Measurements from ENCODE around the gene ZFHX3.

ZFHX3 gene

DNA sequence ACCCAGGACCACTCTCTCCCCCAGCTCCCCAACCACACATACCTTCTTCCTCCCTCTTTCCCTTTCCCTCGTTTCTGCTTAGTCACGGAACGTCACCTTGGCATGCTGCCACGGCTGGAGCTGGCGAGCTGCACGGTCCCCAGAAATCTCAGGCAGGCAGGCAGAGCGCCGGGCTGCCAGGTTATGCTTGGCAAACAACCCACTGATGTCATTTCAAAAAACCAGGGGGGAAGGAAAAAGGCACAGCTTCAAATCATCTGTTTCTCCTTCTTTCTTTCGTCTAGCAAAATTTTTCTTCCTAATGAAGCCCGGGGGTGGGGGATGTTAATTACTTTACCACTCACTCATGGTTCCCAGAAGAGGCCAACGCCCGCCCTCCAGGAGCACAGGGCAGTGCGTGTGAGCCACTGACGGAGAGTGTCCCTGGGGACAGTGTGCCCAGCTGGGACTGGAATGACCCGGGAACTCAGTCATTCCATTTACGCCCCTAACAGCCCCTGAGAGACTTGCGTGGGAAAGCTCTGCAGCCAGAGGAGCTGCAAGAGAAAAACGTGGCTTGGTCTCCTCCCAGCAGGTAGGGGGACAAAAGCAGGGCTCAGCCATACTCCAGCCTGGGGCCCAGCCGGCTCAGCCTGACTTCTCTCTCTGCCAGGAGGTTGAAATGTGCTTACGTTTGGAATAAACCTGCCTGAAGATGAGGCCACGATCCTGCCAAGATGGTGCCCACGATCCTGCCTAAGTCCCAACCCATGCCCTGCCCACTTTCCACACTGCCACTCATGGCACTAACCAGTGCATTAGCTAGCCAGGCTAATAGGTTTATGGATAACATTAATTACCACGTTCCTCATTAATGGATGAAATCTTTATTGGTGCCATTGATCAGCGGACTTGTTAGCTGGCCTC lies 198.9 kb downstream of the ZFHX3 start:
- no peaks in the 10 kb centered on the region for H3K27me3 ChIP-seq (ENCODE audit: insufficient read depth, low read depth)
- no peak overlapping the region for H3K9ac ChIP-seq
- no peak overlapping the region for H3K27ac ChIP-seq
- no peak overlapping the region for H3K4me3 ChIP-seq (IDR thresholded peaks at IDR 0.05; ENCODE audit: insufficient read depth, low read depth, low read length)
- H4K20me1 ChIP-seq (ENCODE audit: insufficient read depth) = no peaks in the 10 kb centered on the region
- TF ChIP-seq, protein P1, sequence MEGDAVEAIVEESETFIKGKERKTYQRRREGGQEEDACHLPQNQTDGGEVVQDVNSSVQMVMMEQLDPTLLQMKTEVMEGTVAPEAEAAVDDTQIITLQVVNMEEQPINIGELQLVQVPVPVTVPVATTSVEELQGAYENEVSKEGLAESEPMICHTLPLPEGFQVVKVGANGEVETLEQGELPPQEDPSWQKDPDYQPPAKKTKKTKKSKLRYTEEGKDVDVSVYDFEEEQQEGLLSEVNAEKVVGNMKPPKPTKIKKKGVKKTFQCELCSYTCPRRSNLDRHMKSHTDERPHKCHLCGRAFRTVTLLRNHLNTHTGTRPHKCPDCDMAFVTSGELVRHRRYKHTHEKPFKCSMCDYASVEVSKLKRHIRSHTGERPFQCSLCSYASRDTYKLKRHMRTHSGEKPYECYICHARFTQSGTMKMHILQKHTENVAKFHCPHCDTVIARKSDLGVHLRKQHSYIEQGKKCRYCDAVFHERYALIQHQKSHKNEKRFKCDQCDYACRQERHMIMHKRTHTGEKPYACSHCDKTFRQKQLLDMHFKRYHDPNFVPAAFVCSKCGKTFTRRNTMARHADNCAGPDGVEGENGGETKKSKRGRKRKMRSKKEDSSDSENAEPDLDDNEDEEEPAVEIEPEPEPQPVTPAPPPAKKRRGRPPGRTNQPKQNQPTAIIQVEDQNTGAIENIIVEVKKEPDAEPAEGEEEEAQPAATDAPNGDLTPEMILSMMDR (conservative IDR thresholded peaks at IDR 0.05; ENCODE audit: low read depth, low read length) = no peak
- H2AFZ ChIP-seq (ENCODE audit: low read depth) = no peak overlapping the region
- H3K79me2 ChIP-seq (ENCODE audit: insufficient read depth, low read depth) = no peaks in the 10 kb centered on the region
- peaks cover 22% of the 10 kb centered on the region for H3K4me1 ChIP-seq (ENCODE audit: low read depth, poor library complexity, severe bottlenecking)
- H3K4me2 ChIP-seq = no peak overlapping the region
- no peaks in the 10 kb centered on the region for H3K36me3 ChIP-seq (ENCODE audit: insufficient read depth)

DNA sequence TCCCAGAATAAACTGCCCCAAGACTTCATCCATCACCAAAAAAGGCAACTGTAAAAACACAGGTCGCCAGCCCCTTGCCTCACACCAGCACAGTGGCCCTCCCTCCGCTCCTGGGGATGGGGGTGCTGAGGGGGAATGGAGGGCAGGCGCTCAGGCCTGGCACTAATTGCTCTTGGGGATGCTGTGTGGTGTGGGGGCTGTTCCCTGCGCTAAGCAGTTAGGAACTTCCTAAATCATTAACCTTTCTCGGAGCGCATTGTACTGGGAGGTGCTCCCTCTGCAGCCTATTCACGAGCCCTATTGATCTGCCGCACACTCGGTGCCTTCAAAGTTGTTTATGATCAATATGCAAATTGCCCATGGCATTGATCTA lies 199.9 kb downstream of the ZFHX3 start:
- Histone ChIP-seq H3K4me1 (ENCODE audit: low read depth, poor library complexity, severe bottlenecking) (peaks cover 28% of the 10 kb centered on the region), H2AFZ (ENCODE audit: low read depth) (no peak overlapping the region), H3K27me3 (ENCODE audit: insufficient read depth, low read depth) (no peaks in the 10 kb centered on the region), H3K4me3 (IDR thresholded peaks at IDR 0.05; ENCODE audit: insufficient read depth, low read depth, low read length) (no peak overlapping the region), H3K79me2 (ENCODE audit: insufficient read depth, low read depth) (no peaks in the 10 kb centered on the region), H3K27ac (no peak overlapping the region), H3K36me3 (ENCODE audit: insufficient read depth) (no peaks in the 10 kb centered on the region), H3K4me2 (no peak overlapping the region), H3K9ac (no peak overlapping the region), H4K20me1 (ENCODE audit: insufficient read depth) (no peaks in the 10 kb centered on the region)
- TF ChIP-seq, protein P1 (conservative IDR thresholded peaks at IDR 0.05; ENCODE audit: low read depth, low read length) = no peak

DNA sequence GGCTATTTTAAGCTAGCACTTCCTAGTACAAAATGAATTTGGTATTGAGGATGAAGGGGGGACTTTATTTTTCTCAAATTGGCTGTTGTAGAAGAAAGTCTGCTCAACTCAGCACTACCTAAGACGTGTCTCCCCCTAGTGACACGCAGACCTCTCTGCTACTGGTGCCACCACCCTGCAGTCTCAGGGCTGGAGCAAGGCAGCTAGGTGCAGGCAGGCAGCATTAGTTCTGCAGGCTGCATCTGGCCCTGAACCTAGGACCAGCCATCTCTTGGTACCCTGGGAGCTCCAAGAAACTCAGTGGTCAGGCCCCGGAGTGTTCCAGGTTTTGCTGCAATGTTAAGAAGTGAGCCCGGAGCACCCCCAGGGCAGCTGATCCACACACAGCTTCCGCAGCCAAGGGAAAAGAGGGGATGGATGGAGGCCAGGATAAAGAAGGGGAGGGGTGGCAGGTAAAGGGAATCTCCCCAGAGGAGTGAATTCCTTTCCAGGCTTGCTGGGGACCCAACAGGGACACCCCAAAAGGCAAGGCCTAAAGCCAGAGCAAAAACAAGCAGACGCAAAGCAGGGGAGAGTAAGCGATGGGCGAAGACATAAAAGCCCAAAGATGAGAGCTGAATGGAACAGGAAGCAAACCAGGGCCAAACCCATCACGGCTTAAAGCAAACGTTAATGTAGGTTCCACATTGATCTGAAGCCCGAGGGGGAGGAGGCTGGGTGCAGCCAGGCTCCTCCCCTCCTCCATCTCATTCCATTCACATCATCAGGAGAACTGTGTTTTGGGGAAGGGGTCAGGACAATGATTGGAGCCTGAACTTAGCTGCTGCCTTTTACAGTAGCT lies 200.5 kb downstream of the ZFHX3 start:
- no peaks in the 10 kb centered on the region for H3K36me3 ChIP-seq (ENCODE audit: insufficient read depth)
- no peak overlapping the region for H3K4me3 ChIP-seq (IDR thresholded peaks at IDR 0.05; ENCODE audit: insufficient read depth, low read depth, low read length)
- H3K4me2 ChIP-seq = no peak overlapping the region
- H3K27me3 ChIP-seq (ENCODE audit: insufficient read depth, low read depth) = no peaks in the 10 kb centered on the region
- no peaks in the 10 kb centered on the region for H3K79me2 ChIP-seq (ENCODE audit: insufficient read depth, low read depth)
- H4K20me1 ChIP-seq (ENCODE audit: insufficient read depth) = no peaks in the 10 kb centered on the region
- H3K9ac ChIP-seq = no peak overlapping the region
- no peak overlapping the region for H2AFZ ChIP-seq (ENCODE audit: low read depth)
- H3K27ac ChIP-seq = no peak overlapping the region
- TF ChIP-seq, protein P1 (conservative IDR thresholded peaks at IDR 0.05; ENCODE audit: low read depth, low read length) = peak; percentile 58
- peaks cover 28% of the 10 kb centered on the region for H3K4me1 ChIP-seq (ENCODE audit: low read depth, poor library complexity, severe bottlenecking)

DNA sequence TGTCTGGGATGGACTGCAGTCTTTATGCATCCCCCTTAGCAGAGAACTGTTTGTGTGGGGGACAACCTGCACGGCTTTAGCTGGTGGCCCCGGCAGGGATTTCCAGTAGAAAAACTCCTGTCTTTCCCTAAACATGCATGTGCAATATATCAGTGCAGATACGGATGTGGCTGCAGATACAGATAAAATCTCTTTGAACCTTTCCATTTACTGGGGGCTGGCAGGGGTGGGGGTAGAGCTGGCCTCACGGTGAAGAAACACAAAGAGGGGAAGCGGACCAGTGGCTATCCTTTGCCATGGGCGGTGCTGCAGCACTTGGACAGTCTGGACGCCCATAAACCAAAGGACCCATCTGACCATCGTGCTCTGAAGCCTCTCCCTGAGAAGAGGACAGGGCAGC lies 201.3 kb downstream of the ZFHX3 start:
- Histone ChIP-seq H3K4me3 (IDR thresholded peaks at IDR 0.05; ENCODE audit: insufficient read depth, low read depth, low read length) (no peak overlapping the region), H3K36me3 (ENCODE audit: insufficient read depth) (no peaks in the 10 kb centered on the region), H2AFZ (ENCODE audit: low read depth) (no peak overlapping the region), H3K27me3 (ENCODE audit: insufficient read depth, low read depth) (no peaks in the 10 kb centered on the region), H3K27ac (no peak overlapping the region), H4K20me1 (ENCODE audit: insufficient read depth) (no peaks in the 10 kb centered on the region), H3K4me1 (ENCODE audit: low read depth, poor library complexity, severe bottlenecking) (peaks cover 28% of the 10 kb centered on the region), H3K79me2 (ENCODE audit: insufficient read depth, low read depth) (no peaks in the 10 kb centered on the region), H3K9ac (no peak overlapping the region), H3K4me2 (no peak overlapping the region)
- TF ChIP-seq, protein P1 (conservative IDR thresholded peaks at IDR 0.05; ENCODE audit: low read depth, low read length) = no peak
